ENCODE results near the gene ATP11A.

Gene ATP11A

GRCh38 chr13:112912726-112913440 is 223.0 kb downstream of the ATP11A start:
- in situ Hi-C loops (cut with MboI; ENCODE audit: low sequenced_read_pairs) = no loop called here

DNA sequence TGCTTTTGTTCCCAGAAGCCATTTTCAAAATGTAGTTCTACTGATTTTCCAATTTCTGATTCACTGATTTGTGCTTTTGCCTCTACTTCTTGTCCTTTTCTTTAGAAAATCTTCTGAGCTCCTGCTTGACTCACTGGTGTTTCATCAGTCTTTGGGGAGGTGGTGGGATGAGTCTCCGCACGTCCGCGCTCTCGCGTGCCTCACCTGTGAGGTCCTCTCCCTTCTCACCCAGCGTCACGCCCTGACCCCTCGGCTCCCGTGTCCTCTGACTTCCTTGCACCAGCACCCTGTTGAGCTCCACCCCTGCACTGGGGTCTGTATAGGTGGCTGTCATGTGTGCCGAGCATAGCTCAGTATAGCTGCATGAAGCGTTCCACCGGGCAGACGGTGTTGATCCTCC is 226.5 kb downstream of the ATP11A start:
- in situ Hi-C loops (cut with MboI; ENCODE audit: low sequenced_read_pairs) = no loop called here

- in situ Hi-C loops (cut with MboI; ENCODE audit: low sequenced_read_pairs) = no loop called here
Observed at GRCh38 chr13:112917056-112917664, 227.3 kb downstream of the ATP11A start.

GRCh38 chr13:112917737-112918136 is 227.9 kb downstream of the ATP11A start:
- in situ Hi-C loops (cut with MboI; ENCODE audit: low sequenced_read_pairs) = no loop called here

- in situ Hi-C loops (cut with MboI; ENCODE audit: low sequenced_read_pairs) = no loop called here
Observed at GRCh38 chr13:112918266-112918665, 228.4 kb downstream of the ATP11A start.

- in situ Hi-C loops (cut with MboI; ENCODE audit: low sequenced_read_pairs) = no loop called here
Observed at GRCh38 chr13:112918746-112919145, 228.9 kb downstream of the ATP11A start.

DNA sequence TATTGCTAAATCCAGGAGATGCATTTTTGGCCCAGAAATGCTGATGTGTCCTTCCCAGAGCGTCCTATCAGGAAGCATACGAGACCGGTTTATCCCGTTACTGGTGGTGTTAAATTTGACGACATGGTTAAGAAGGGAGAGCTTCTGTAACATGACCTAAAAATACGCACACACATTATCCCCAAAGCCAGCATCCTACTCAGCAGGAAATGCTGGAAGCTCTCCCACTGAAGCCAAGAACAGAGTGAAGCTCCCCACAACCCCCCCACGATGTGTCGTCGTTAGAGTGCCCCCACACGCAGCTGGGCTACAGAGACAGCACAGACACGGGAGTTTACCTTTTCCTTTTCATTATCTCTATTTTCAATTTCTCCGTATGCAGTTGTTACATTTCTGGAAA is 234.1 kb downstream of the ATP11A start:
- in situ Hi-C loops (cut with MboI; ENCODE audit: low sequenced_read_pairs) = no loop called here

GRCh38 chr13:112924365-112924764 is 234.5 kb downstream of the ATP11A start:
- in situ Hi-C loops (cut with MboI; ENCODE audit: low sequenced_read_pairs) = no loop called here

GRCh38 chr13:112926003-112926402 is 236.2 kb downstream of the ATP11A start:
- in situ Hi-C loops (cut with MboI; ENCODE audit: low sequenced_read_pairs) = no loop called here

DNA sequence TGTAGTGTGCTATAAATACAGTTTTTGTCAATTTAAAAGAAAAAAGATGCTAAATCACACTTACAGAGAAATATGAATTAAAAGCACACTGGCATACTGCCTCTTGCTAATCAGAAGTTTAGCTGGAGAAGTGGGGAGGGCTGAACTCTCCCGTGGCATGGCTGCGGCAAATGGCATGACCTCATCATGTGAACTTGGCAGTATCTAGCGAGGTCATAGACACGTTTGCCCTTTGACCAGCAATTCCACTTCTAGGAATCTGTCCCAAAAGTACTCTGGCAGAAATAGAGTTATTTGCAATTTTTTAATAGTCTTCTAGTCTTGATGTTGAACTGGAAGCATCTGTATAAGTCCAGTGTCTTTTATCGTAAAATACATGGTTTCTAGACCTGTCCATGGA is 237.2 kb downstream of the ATP11A start:
- in situ Hi-C loops (cut with MboI; ENCODE audit: low sequenced_read_pairs) = no loop called here

- in situ Hi-C loops (cut with MboI; ENCODE audit: low sequenced_read_pairs) = no loop called here
Observed at GRCh38 chr13:112928020-112928971, 238.5 kb downstream of the ATP11A start.

DNA sequence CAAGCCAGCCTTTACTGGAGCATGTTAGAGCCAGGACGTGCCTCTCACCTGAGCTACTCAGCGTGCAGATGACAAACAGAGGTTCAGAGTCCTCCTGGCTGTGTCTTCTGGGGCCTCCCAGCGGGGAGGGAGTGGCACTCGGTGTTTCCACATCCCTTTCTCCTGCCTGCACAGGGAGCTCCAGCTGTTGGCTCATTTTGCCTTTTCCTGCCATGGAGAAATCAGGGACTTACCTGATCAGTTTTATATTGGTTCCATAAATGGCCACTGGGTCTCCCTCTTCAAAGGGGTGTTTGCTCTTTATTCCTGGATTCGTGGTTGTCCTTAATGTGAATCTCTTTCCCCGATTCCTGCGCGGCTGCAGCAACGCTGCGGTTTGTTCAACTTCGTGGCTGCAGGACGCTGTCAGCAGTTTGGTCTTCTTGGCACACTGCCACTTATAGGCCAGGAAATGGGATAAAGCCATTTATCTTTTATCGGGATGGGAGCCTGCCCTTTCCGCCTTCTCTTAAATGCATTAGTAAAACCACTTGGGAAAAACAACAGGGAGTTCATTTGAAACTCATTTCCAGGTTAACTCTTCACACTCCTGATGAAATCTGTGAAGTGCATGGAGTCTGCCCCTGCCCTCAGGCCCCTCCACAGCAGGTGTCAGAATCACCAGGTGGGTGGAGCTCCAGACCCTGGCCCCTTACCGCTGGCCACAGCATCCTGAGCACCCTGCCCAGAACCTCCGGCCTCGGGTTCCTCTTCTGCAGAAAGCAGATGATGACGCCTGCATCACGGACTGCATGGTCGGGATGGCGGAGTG is 239.3 kb downstream of the ATP11A start:
- in situ Hi-C loops (cut with MboI; ENCODE audit: low sequenced_read_pairs) = no loop called here

DNA sequence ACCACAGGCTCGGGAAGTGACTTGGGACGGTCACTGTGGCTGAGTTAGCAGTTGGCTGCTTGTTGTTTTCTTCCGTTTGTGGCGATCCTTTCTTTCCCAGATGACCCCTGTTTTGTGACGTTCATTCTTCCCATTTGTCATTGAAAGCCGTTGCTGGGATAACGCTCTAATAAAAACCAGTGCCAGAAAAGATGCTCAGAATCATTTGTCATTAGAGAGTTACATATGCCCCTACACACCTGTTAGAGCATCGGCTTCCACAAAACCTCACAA is 239.9 kb downstream of the ATP11A start:
- in situ Hi-C loops (cut with MboI; ENCODE audit: low sequenced_read_pairs) = no loop called here

- in situ Hi-C loops (cut with MboI; ENCODE audit: low sequenced_read_pairs) = no loop called here
Observed at GRCh38 chr13:112930192-112930591, 240.4 kb downstream of the ATP11A start.

DNA sequence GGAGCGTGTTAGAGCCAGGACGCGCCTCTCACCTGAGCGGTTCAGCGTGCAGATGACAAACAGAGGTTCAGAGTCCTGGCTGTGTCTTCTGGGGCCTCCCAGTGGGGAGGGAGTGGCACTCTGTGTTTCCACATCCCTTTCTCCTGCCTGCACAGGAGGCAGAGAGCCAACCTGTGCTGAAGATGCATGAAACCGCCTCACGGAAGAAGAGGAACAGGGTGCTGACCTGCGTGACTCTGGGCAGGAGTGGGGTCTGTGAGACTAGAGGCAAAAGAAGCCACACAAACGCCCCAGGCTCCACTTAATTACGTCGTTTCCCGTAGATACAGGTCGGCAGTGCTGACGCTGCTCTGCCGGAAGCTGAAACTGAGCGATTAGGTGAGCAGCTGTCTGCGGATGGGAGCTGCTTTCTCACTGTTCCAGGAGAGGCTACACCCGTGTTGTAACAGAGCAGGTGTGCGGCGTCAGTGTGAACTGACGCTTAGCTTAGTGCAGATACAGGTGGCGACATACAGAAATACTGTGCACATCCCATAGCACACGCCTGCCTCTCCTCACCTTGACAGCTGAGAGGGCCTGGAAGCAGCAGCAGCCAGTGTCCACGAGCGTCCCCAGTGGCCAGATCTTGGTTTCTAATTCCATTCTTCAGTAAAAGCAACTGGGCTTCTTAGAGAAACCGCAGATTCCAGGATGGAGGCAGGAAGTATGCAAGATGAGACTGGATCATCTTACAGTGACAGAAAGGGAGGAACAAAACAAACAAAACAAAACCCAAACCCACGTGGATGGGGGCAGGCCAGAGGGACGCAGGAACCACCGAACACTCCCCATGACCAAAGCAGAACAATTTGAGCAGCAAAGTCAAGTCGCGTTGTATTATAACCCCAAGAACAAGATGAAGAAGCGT is 241.4 kb downstream of the ATP11A start:
- in situ Hi-C loops (cut with MboI; ENCODE audit: low sequenced_read_pairs) = no loop called here

- in situ Hi-C loops (cut with MboI; ENCODE audit: low sequenced_read_pairs) = no loop called here
Observed at GRCh38 chr13:112932971-112933370, 243.1 kb downstream of the ATP11A start.

- in situ Hi-C loops (cut with MboI; ENCODE audit: low sequenced_read_pairs) = no loop called here
Observed at GRCh38 chr13:112933649-112934048, 243.8 kb downstream of the ATP11A start.

GRCh38 chr13:112934078-112934477 is 244.2 kb downstream of the ATP11A start:
- in situ Hi-C loops (cut with MboI; ENCODE audit: low sequenced_read_pairs) = no loop called here

Data from HL-60/S4 treated with retinoic acid at 250 ng/mL for 4 days and 3 days (cell line).